T-helper 1 cell treated with Interleukin-12 subunit alpha and Interleukin-12 subunit beta and Interleukin-4 antibody, amounts not matched to agents 30 ng/mL and 1 ng/mL, for 36 hours (primary cell): ENCODE results near the gene NPTN. TPM values are rescaled to one million over a fixed set of nuclear protein-coding genes. Genes with fewer than 3 reads are reported as not detected.

Experiments
- intact Hi-C: fragments of 100-400 bp; cut with micrococcal nuclease; formaldehyde crosslinking; loops from one replicate; pipeline ENCODE4 v1.15.1; 2024
- total RNA-seq: library from RNA; stranded (reverse); gene quantifications from 2 replicates; pipeline ENCODE4 v1.2.3, GENCODE V29; 2022

The NPTN gene
- total RNA-seq, 1 donor from 2014 or later = 83.2 TPM

DNA sequence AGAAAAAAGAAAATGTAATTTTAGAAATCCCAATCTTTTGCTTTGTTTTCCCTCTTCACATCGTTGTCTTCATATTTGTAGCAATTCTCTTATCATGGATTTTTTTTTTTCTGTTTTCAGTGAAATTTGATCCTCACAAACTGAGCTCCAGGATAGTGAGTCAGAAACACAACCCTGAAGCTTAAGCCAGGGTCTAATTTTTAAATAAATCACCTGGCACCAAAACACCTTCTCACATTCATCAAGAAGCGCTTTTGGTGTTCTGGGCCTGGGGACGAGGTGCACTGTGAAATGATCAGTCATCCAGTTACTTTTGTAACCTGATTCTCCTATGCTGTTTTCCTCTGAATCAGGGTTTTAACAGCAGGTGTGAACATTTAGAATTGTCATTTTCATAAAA, 102.5 kb downstream of the NPTN start:
- intact Hi-C loops = no loop called here

DNA sequence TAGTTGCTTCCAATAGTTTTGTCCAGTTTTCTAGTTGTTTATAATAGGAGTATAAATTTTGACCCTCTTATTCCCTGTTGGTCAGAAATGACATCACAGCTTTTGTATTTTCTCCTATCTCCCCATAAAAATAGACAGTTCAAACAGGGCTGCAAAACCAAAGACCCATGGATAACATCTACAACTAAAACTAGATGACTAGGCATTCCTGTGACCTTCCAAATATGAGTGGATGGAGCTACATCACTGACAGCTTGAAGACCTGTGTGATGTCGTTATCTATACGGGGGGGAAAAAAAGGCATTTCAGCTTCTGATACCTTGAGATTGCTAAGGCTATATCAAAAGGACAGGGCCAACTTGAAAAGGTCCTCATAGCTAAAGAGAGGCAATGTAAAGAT, 105.6 kb downstream of the NPTN start:
- intact Hi-C loops = no loop called here

DNA sequence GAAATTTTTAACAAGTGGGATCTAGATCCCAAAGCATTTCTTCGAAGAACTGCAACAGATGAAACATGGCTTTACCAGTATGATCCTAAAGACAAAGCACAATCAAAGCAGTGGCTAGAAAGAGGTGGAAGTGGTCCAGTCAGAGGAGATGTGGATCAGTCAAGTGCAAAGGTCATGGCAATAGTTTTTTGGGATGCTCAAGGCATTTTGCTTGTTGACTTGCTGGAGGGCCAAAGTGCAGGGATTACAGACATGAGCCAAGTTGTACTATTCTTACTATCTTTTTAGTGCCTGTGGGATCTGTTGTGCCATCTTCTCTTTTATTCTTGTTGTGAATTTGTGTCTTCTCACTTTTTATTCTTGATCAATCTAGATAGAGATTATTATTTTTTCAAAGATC, 108.3 kb downstream of the NPTN start:
- intact Hi-C loops = no loop called here

DNA sequence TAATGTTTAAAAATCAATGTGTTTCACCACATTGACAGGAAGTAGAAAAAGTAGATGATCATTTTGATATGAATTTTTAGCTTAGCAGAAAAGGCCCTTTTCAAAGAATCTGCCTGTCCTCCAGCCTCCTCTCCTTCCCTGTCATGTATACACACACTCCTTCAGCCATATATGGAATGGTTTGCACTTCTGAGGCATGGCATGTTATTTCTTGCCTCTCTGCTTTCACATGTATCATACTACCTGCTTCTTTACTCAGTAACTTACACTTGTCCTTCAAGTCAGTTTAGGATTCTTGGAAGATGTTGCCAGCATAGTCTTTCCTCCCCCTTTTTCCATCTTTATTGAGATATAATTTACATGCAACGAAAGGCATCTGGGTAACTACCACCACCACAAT, 111.2 kb downstream of the NPTN start:
- intact Hi-C loops = no loop called here

DNA sequence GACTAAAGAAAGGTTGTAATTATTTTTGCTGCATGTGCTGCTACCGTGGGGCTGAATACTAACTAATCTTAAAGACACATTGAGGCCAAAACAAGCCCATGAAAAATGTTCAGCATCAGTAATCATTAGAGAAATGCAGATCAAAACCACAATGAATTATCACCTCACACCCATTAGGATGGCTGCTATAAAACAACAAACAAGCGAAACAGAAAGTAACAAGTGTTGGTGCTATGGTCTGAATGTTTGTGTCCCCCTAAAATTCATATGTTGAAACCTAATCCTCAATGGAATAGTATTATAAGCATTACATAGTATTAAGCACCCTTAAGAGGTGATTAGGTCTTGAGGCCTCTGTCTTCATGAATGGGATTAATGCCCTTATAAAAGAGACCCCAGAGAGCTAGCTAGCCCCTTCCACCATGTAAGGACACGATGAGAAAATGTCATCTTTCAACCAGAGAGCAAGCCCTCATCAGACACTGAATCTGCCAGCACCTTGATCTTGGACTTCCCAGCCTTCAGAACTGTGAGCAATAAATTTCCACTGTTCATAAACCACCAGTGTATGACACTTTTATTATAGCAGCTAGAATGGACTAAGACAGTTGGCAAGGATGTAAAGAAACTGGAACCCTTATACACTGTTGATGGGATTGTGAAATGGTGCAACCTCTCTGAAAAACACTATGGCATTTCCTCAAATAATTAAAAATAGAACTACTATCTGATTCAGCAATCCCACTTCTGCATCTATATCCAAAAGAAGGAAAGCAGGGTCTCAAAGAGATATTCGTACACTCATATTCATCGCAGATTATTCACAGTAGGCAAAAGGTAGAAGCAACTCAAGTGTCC, 114.1 kb downstream of the NPTN start:
- intact Hi-C loops = no loop called here

DNA sequence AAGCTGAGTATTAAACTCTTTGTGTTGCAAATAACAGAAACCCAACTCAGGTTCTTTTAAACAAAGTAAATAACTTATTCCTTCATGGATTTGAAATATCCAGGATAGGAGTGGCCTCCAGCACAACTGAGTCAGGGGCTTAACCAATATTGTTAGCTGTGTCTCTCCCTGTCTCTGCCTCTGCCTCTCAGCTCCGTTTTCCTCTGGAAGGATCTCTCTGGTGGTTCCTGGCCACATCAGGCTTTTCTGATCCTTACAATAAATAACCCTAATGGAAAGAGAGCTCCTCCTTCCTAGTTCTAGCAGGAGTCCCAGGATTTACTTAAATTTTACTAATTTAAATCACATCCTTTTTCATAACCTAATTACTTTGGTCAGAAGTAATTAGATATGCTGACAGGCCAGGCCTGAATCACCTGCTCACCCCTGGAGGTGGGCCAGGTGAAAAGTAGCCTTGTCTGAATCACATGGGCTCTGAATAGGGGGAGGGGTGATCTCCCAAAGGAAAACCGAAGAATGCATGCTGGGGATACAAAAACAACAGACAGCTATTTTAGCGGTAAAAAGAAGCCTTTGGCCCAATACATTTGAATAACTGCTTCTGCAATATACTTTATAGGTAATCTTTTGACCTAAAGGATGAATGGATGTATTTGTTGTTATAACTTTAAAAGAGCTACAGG, 114.9 kb downstream of the NPTN start:
- intact Hi-C loops = no loop called here

DNA sequence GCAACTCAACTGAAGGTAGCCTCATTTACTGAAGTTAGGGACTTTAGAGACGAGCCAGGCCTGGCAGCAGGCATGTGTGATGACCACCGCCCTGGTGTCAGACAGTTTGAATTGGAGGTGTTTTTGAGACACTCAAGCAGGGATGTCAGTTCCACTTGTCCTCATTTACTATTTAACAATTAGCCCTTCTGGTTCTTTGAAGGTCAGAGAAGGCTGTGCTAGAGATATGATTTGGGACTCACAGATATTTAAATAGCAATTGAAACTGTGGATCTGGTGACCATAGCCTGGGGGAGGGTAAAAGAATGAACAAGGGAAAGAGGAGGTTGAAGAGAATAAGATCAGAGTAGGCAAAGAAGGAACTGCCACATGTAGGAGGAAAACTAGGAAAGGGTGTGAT, 115.6 kb downstream of the NPTN start:
- intact Hi-C loops = no loop called here

DNA sequence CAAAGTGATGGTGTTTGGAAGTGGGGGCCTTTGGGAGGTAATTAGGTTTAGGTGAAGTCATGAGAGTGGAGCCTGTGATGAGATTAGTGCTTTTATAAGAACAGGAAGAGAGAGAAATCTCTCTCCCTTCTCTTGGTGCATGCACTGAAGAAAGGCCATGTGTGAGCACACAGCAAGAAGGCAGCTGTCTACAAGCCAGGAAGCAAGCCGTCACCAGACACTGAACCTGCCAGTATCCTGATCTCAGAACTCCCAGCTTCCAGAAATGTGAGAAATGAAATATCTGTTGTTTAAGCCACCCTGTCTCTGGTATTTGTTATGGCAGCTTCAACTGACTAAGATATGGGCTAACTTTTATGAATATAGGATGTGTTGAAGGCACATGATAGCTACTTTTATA, 117.7 kb downstream of the NPTN start:
- intact Hi-C loops = no loop called here

Other genes with a start within 250 kb of the NPTN start
- not detected in 2 replicates for gene REC114, start 190.2 kb downstream of the NPTN start, total RNA-seq
- gene CD276, start 51.0 kb upstream of the NPTN start, total RNA-seq = 5.1 and 5.6 TPM in 2 replicates
- gene INSYN1, start 120.0 kb upstream of the NPTN start, total RNA-seq = not detected in 2 replicates
- not detected in 2 replicates for gene TBC1D21, start 240.2 kb upstream of the NPTN start, total RNA-seq